Karpas-422 (cell line): Measurements from ENCODE around the gene TUG1. TPM values are rescaled to one million over a fixed set of nuclear protein-coding genes. Genes with fewer than 3 reads are reported as not detected.

Experiments
- DNase-seq: peaks from one replicate; pipeline ENCODE4 v3.0.0-alpha.2; 2015
- H2AFZ ChIP-seq: fragments of 200-600 bp; sonication (generic); 2 replicates; pipeline ENCODE4 v1.6.1; 2014; ENCODE audit warnings: antibody characterized with exemption, low read length, mixed read lengths
- H3K27ac ChIP-seq: fragments of 200-600 bp; sonication (generic); 2 replicates; pipeline ENCODE4 v1.5.1; 2014; ENCODE audit warnings: mild to moderate bottlenecking, low read length, moderate library complexity
- H3K27me3 ChIP-seq: fragments of 200-600 bp; sonication (generic); 2 replicates; pipeline ENCODE4 v1.6.1; 2014; ENCODE audit warnings: low read length, mixed read lengths
- H3K36me3 ChIP-seq: fragments of 200-600 bp; sonication (generic); 2 replicates; pipeline ENCODE4 v1.6.1; 2014; ENCODE audit warnings: low read length, mixed read lengths; ENCODE audit not compliant: insufficient read depth
- H3K4me1 ChIP-seq: fragments of 200-600 bp; sonication (generic); 2 replicates; pipeline ENCODE4 v1.6.1; 2014; ENCODE audit warnings: mild to moderate bottlenecking, low read length, mixed read lengths
- H3K4me2 ChIP-seq: fragments of 200-600 bp; sonication (generic); 2 replicates; pipeline ENCODE4 v1.6.1; 2014; ENCODE audit warnings: low read length, low read depth, mild to moderate bottlenecking; ENCODE audit not compliant: poor library complexity, severe bottlenecking
- H3K4me3 ChIP-seq: fragments of 200-600 bp; sonication (generic); 2 replicates; pipeline ENCODE4 v1.5.1; 2014; ENCODE audit warnings: mild to moderate bottlenecking, antibody characterized with exemption, low read length, mixed read lengths
- H3K79me2 ChIP-seq: fragments of 200-600 bp; sonication (generic); 2 replicates; pipeline ENCODE4 v1.6.1; 2014; ENCODE audit warnings: mild to moderate bottlenecking, low read length, mixed read lengths
- H3K9ac ChIP-seq: fragments of 200-600 bp; sonication (generic); 2 replicates; pipeline ENCODE4 v1.6.0; 2014; ENCODE audit warnings: low read length
- H3K9me2 ChIP-seq: fragments of 200-600 bp; sonication (generic), shearing (Covaris generic); replicated peaks from 2 replicates; pipeline ENCODE4 v1.6.0; 2014; ENCODE audit warnings: mild to moderate bottlenecking, low read length, moderate library complexity; ENCODE audit not compliant: insufficient read depth
- H3K9me3 ChIP-seq: fragments of 300-700, 200-600 bp; sonication (generic); 2 replicates; pipeline ENCODE4 v1.6.1; 2014; ENCODE audit warnings: low read length, mixed read lengths
- H4K20me1 ChIP-seq: fragments of 200-600 bp; sonication (generic); 2 replicates; pipeline ENCODE4 v1.6.1; 2014; ENCODE audit warnings: mild to moderate bottlenecking, antibody characterized with exemption, low read length, low read depth; ENCODE audit not compliant: insufficient read depth
- total RNA-seq: library from RNA; depleted of rRNA; stranded (reverse); fragments of >200 nt; shearing (Covaris generic); gene quantifications from 2 replicates; pipeline ENCODE4 v1.2.3, GENCODE V29; 2014; ENCODE audit warnings: low replicate concordance

TUG1 gene
- total RNA-seq, 1 experiment from 2014 or later = 97.4 TPM

DNA sequence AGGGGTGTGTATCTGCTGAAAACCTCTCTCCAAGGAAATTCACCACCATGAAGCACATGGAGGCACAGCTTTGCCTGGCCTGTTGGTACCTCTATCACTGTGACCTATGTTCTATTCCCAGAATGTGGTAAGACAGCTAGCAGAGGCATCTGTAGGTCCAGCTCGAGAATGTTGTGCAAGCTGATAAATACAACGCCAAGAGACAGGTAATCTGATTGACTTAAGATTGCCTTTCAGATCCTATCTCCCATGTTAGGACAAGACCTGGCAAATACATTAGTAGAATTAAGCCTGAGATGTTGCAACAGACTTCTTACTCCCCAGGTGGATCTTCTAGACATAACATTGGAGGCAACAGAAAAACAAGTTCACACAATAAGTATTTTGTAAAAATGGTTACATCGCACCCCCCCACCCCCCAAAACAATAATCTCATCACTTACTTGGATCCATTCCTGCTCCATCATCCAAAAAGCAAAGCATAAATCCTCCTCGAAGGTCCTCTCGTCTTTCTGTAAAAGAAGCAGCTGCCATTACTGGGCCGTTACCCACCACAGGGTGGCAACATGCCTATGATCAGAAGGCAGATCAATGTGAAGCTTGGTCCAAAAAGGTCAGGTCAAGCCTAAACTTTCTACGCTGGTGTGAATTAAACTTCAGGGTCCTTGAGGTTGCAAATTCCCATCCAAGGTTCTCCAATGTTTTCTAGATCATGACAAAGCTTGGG is 19.0 kb upstream of the TUG1 start:
- no peak overlapping the region for H3K4me2 ChIP-seq
- H3K9ac ChIP-seq = no peak overlapping the region
- H3K79me2 ChIP-seq = no peaks in the 10 kb centered on the region
- DNase-seq = no peak
- H3K27ac ChIP-seq = no peak overlapping the region
- no peaks in the 10 kb centered on the region for H4K20me1 ChIP-seq
- H3K36me3 ChIP-seq = peaks cover 57% of the 10 kb centered on the region; the same call in 1 of the 2 replicates
- H3K9me2 ChIP-seq = no peaks in the 10 kb centered on the region
- no peaks in the 10 kb centered on the region for H3K9me3 ChIP-seq
- no peak overlapping the region for H2AFZ ChIP-seq
- H3K4me3 ChIP-seq = no peak overlapping the region
- H3K4me1 ChIP-seq = no peaks in the 10 kb centered on the region
- no peaks in the 10 kb centered on the region for H3K27me3 ChIP-seq

DNA sequence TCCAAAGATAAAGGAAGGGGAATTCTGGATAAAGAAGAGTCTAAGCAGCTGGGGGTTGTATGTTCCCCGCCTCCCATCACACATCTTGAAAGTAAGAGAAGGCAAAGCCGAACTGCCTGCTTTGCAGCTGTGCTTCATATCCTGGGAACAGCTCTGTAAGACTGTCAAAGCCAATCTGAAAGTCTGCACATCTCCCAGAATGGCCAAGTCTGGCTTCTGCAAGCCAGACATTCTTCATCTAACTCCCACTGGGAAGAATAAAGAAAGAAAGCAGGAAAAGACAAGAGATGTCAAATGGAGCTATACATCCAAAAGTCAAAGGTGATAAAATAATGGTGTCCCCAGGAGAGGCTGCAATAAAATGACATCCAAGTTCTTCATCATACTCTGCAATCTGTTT is 15.9 kb upstream of the TUG1 start:
- no peaks in the 10 kb centered on the region for H3K9me2 ChIP-seq
- H3K4me1 ChIP-seq = peaks cover 1% of the 10 kb centered on the region; the same call in 1 of the 2 replicates
- H3K79me2 ChIP-seq = peaks cover 20% of the 10 kb centered on the region
- no peaks in the 10 kb centered on the region for H3K27me3 ChIP-seq
- no peak overlapping the region for H3K9ac ChIP-seq
- H3K9me3 ChIP-seq = no peaks in the 10 kb centered on the region
- no peaks in the 10 kb centered on the region for H4K20me1 ChIP-seq
- no peak overlapping the region for H3K27ac ChIP-seq
- no peak overlapping the region for H2AFZ ChIP-seq
- H3K4me3 ChIP-seq = no peak overlapping the region
- H3K4me2 ChIP-seq = no peak overlapping the region
- peaks cover 50% of the 10 kb centered on the region for H3K36me3 ChIP-seq
- DNase-seq = no peak

DNA sequence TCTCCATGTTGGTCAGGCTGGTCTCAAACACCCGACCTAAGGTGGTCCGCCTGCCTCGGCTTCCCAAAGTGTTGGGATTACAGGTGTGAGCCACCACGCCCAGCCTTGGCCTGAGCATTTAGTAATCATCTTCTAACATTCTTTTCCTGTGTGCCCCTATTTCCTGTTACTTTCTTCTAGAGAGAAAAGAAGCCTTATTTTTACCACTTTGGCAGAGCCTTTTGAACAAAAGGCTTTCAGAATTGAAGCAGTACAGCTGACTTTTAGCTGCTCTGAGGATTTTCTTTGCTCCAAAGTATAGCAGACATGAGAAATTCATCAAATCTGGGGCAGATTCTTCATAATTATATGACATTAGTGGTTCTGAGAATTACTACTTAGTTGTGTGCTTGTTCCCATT is 13.9 kb upstream of the TUG1 start:
- Histone ChIP-seq H3K4me3 (no peak overlapping the region), H3K4me2 (no peak overlapping the region), H3K9me3 (no peaks in the 10 kb centered on the region), H3K4me1 (peaks cover 4% of the 10 kb centered on the region; the same call in 1 of the 2 replicates), H3K9me2 (no peaks in the 10 kb centered on the region), H4K20me1 (no peaks in the 10 kb centered on the region), H3K9ac (no peak overlapping the region), H3K27ac (no peak overlapping the region), H3K36me3 (peaks cover 35% of the 10 kb centered on the region), H3K79me2 (peaks cover 29% of the 10 kb centered on the region), H3K27me3 (no peaks in the 10 kb centered on the region), H2AFZ (no peak overlapping the region)
- no peak for DNase-seq

DNA sequence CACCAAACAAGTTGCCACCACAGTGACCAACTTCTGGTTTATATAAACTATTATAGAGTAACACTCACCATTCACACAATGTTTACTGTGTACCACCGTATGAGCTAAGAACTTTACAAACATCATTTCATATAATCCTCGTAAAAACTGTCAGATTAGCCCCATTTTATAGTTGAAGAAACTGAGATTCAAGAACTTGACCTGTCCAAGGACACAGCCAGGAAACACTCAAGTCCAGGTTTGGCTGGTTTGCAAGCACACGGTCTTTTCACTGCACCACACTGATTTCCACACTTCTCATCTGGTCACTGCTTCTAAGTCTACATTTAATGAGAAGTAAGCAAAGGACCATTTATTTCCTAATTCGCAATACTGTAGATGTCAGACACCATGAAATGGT is 4.2 kb upstream of the TUG1 start:
- no peak overlapping the region for H3K4me2 ChIP-seq
- H3K4me3 ChIP-seq = no peak overlapping the region
- H3K9me2 ChIP-seq = no peaks in the 10 kb centered on the region
- no peaks in the 10 kb centered on the region for H3K27me3 ChIP-seq
- no peak overlapping the region for H2AFZ ChIP-seq
- H3K36me3 ChIP-seq = peaks cover 21% of the 10 kb centered on the region
- H3K9me3 ChIP-seq = no peaks in the 10 kb centered on the region; the same call in 1 of the 2 replicates
- no peak overlapping the region for H3K9ac ChIP-seq
- H3K4me1 ChIP-seq = peaks cover 31% of the 10 kb centered on the region
- peaks cover 82% of the 10 kb centered on the region for H3K79me2 ChIP-seq
- H3K27ac ChIP-seq = no peak overlapping the region
- H4K20me1 ChIP-seq = peaks cover 1% of the 10 kb centered on the region
- no peak for DNase-seq

DNA sequence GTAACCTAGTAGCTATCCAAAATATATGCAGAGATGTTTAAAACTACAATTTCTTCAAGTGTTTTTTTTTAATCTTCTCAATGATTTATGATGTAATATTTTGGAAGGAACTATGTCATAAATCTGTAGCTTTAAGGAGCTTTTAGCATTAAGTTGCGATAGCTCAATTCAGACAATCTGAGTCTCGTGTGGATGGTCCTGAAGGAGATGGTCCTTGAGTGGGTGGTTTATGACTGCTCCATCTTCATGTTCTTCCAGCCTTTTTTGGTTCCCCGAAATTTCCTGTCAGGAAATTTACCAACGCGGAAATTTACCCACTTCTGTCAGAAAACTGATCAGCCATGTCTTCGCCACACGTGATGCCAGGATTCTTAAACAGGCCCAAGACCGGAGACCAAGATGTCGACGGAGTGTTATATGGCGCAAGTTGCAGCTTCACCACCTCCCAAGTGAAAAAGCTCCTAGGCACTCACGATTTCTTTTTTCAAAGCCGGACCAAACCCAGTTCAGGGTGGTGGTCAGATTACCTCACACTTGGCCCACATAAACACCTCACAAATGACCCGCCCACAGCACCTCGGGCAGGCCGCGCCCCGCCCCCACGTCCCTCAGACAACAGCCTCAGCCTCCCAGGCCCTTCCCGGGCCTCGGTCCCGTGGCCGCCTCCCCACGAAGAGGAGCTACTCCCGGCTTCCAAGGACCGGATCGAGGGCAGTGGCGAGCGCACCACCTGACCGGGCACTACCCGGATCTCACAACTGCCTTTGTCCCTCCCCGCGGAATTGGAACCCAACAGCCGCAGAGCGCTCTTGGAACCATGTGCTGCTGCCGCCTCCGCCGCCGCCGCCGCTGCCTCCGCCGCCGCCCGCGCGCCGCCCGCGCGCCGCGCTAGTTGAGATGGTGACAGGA is 796 bp upstream of the TUG1 start, which contains the start of gene MORC2:
Gene MORC2, minus strand, starts transcription at position 760 of the 909 bp plus-strand sequence. CDS start 885 bp downstream, outside the sequence.
- peaks cover 52% of the 10 kb centered on the region for H3K36me3 ChIP-seq
- H3K79me2 ChIP-seq = peaks cover 91% of the 10 kb centered on the region
- H2AFZ ChIP-seq = peak within 1 kb of the TSS; percentile 17; the same call in 1 of the 2 replicates
- H3K4me3 ChIP-seq = peak within 1 kb of the TSS; percentile 77
- H3K4me1 ChIP-seq = peaks cover 44% of the 10 kb centered on the region
- peak within 1 kb of the TSS; percentile 92 for H3K4me2 ChIP-seq
- peaks cover 31% of the 10 kb centered on the region for H4K20me1 ChIP-seq
- no peaks in the 10 kb centered on the region for H3K27me3 ChIP-seq
- no peak for DNase-seq
- no peaks in the 10 kb centered on the region for H3K9me2 ChIP-seq
- no peaks in the 10 kb centered on the region; the same call in 1 of the 2 replicates for H3K9me3 ChIP-seq
- peak within 1 kb of the TSS; percentile 86 for H3K9ac ChIP-seq
- H3K27ac ChIP-seq = peak within 1 kb of the TSS; percentile 78

DNA sequence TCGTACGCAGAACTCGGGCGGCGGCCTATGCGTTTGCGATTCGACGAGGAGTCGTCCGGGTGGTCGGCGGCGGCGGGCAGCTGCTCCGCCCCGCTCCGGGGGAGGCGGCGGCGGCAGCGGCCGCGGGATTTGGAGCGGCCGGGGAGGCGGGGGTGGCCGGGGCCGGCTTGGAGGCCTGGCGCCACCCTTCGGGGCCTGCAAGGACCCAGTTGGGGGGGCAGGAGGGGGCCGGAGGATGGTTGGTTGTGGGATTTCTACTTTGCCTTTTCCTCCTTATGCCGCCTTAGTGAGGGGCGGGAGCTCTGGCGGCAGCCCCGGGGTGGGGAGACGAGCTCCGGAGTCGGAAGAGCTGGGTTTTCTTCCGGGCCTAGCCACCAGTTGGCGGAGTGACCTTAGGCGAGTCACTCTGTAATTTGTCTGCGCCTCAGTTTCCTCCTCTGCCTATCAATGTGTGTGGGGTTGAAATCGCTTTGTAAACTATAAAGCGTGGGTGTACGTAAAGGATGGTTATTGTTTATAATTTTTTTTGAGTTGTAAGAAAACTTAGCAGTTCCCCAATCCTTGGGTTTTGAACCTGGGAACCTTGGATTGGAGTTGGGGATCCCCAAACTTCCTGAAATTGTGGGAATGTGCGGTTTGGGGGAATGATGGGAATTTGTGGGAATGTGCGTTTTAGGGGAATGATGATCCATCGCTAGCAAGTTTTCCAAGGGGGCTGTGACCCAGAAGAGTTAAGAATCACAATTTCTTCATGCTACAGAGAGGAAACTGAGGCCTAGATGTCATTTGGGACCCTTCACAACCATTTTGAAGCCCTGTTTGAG is 679 bp downstream of the TUG1 start:
- H3K79me2 ChIP-seq = peaks cover 79% of the 10 kb centered on the region
- H4K20me1 ChIP-seq = peaks cover 36% of the 10 kb centered on the region
- H3K36me3 ChIP-seq = peaks cover 67% of the 10 kb centered on the region
- peak overlapping the region; percentile 77 for H3K4me3 ChIP-seq
- peak overlapping the region; percentile 92 for H3K4me2 ChIP-seq
- H3K4me1 ChIP-seq = peaks cover 44% of the 10 kb centered on the region
- no peaks in the 10 kb centered on the region for H3K9me2 ChIP-seq
- H2AFZ ChIP-seq = peak overlapping the region; percentile 17; the same call in 1 of the 2 replicates
- no peaks in the 10 kb centered on the region; the same call in 1 of the 2 replicates for H3K9me3 ChIP-seq
- H3K27me3 ChIP-seq = no peaks in the 10 kb centered on the region
- peak overlapping the region; percentile 78 for H3K27ac ChIP-seq
- peak; percentile 86 for DNase-seq
- peak overlapping the region; percentile 86 for H3K9ac ChIP-seq

DNA sequence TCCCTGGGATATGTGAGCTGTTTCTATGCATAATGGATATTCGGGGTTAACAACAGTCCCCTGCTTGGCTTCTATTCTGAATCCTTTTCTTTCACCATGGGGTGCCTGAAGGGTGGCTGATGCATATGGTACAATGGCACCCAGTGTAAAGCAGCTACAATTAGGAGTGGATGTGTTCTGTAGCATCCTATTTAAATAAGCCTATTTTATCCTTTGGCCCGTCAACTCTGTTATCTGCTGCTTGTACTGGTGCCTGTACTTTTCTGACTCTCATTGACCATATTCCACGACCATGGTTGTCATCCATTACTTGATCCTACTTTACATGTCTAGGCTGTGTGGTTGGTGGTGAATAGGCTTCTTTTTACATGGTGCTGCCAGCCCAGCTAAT is 1.3 kb downstream of the TUG1 start:
- Histone ChIP-seq H3K27me3 (no peaks in the 10 kb centered on the region), H3K4me2 (peak overlapping the region; percentile 92), H2AFZ (no peak overlapping the region), H3K27ac (no peak overlapping the region), H3K4me3 (peak overlapping the region; percentile 77), H3K9ac (peak overlapping the region; percentile 86), H3K36me3 (peaks cover 73% of the 10 kb centered on the region), H3K4me1 (peaks cover 44% of the 10 kb centered on the region), H4K20me1 (peaks cover 42% of the 10 kb centered on the region), H3K79me2 (peaks cover 73% of the 10 kb centered on the region), H3K9me3 (no peaks in the 10 kb centered on the region; the same call in 1 of the 2 replicates), H3K9me2 (no peaks in the 10 kb centered on the region)
- DNase-seq = no peak
